ENCODE data around the gene CCL22. TPM values are rescaled to one million over a fixed set of nuclear protein-coding genes. Genes with fewer than 3 reads are reported as not detected.

Gene CCL22
- total RNA-seq, 1 donor from 2014 or later = 0.17 TPM

DNA sequence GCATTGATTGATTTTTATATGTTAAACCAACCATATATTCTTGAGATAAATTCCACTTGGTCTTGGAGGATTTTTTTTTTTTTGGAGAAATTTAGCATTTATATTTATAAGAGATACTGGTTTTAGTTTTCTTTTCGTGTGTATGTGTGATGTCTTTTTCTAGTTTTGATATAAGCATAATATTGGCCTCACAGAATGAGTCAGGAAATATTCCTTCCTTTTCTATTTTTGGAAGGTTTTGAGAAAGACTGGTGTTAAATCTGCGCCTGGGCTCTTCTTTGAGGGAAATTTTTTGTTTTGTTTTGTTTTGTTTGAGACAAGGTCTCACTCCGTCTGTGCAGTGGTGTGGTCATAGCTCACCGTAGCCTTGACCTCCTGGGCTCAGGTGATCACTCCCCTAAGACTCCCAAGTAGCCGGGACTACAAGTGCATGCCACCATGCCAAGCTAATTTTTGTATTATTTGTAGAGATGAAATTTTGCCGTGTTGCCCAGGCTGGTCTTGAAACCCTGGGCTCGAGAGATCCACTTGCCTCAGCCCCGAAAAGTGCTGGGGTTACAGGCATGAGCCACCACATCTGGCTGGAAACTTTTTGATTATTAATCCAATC, 28.8 kb upstream of the CCL22 start:
- DNase-seq (ENCODE audit: extremely low spot score, unreplicated experiment) = no peak
- H3K9me3 Mint-ChIP-seq = no peaks in the 10 kb centered on the region
- no peak overlapping the region for H3K27ac Mint-ChIP-seq
- no peak overlapping the region for H3K4me3 Mint-ChIP-seq
- no peaks in the 10 kb centered on the region for H3K27me3 Mint-ChIP-seq
- H3K36me3 Mint-ChIP-seq = no peaks in the 10 kb centered on the region
- TF ChIP-seq, protein P1, sequence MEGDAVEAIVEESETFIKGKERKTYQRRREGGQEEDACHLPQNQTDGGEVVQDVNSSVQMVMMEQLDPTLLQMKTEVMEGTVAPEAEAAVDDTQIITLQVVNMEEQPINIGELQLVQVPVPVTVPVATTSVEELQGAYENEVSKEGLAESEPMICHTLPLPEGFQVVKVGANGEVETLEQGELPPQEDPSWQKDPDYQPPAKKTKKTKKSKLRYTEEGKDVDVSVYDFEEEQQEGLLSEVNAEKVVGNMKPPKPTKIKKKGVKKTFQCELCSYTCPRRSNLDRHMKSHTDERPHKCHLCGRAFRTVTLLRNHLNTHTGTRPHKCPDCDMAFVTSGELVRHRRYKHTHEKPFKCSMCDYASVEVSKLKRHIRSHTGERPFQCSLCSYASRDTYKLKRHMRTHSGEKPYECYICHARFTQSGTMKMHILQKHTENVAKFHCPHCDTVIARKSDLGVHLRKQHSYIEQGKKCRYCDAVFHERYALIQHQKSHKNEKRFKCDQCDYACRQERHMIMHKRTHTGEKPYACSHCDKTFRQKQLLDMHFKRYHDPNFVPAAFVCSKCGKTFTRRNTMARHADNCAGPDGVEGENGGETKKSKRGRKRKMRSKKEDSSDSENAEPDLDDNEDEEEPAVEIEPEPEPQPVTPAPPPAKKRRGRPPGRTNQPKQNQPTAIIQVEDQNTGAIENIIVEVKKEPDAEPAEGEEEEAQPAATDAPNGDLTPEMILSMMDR (conservative IDR thresholded peaks at IDR 0.05) = no peak
- H3K4me1 Mint-ChIP-seq (ENCODE audit: unreplicated experiment) = no peaks in the 10 kb centered on the region

DNA sequence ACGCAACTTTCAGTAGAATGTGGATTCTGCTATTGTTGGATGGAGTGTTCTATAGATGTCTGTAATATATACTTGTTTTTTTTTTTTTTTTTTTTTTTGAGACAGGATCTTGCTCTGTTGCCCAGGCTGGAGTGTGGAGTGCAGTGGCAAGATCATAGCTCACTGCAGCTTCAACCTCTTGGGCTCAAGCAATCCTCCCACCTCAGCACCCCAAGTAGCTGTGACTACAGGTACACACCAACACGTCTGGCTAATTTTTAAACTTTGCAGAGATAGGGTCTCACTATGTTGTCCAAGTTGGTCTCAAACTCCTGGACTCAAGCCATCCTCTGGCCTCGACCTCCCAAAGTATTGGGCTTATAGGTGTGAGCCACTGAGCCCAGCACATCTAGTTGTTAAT, 27.2 kb upstream of the CCL22 start:
- no peak overlapping the region for H3K4me3 Mint-ChIP-seq
- H3K36me3 Mint-ChIP-seq = no peaks in the 10 kb centered on the region
- TF ChIP-seq, protein P1 (conservative IDR thresholded peaks at IDR 0.05) = no peak
- no peaks in the 10 kb centered on the region for H3K9me3 Mint-ChIP-seq
- H3K27me3 Mint-ChIP-seq = peaks cover 6% of the 10 kb centered on the region
- no peaks in the 10 kb centered on the region for H3K4me1 Mint-ChIP-seq (ENCODE audit: unreplicated experiment)
- no peak for DNase-seq (ENCODE audit: extremely low spot score, unreplicated experiment)
- H3K27ac Mint-ChIP-seq = no peak overlapping the region

DNA sequence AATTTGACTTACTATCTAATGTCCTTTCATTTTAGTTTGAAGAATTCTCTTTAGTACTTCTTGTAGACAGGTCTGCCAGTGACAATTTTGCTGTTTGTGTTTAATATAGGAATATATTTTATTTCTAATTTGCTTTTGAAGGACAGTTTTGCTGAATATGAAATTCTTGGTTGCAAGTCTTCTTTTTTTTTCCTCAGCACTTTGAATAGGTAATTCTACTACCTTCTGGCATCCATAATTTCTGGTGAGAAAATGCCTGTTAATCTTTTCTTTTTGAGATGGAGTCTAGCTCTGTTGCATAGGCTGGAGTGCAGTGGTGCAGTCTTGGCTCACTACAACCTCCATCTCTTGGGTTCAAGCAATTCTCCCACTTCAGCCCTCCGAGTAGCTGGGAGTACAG, 25.2 kb upstream of the CCL22 start:
- TF ChIP-seq, protein P1 (conservative IDR thresholded peaks at IDR 0.05) = no peak
- Mint-ChIP-seq H3K4me3 (no peak overlapping the region), H3K27me3 (peaks cover 6% of the 10 kb centered on the region)

DNA sequence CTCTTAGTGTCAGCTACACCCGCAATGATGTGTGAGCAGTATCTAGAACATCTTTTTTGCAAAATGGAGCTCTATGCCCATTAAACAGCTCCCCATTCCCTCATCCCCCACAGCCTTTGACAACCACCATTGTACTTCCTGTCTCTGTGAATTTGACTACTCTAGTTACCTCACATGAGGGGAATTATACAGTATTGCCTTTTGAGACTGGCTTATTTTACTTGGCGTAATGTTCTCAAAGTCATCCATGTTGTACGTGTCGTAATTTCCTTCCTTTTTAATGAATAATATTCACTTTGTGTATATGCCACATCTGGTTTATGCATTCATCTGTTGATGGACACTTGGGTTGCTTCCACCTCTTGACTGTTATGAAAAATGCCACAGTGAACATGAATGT, 23.2 kb upstream of the CCL22 start:
- Mint-ChIP-seq H3K9me3 (no peaks in the 10 kb centered on the region), H3K36me3 (no peaks in the 10 kb centered on the region), H3K4me1 (ENCODE audit: unreplicated experiment) (peaks cover 3% of the 10 kb centered on the region), H3K4me3 (no peak overlapping the region), H3K27ac (no peak overlapping the region), H3K27me3 (peaks cover 6% of the 10 kb centered on the region)
- DNase-seq (ENCODE audit: extremely low spot score, unreplicated experiment) = no peak
- TF ChIP-seq, protein P1 (conservative IDR thresholded peaks at IDR 0.05) = no peak

More for the DNA sequence above, 25.2 kb upstream of the CCL22 start:
- Mint-ChIP-seq H3K27ac (no peak overlapping the region), H3K36me3 (no peaks in the 10 kb centered on the region), H3K9me3 (no peaks in the 10 kb centered on the region), H3K4me1 (ENCODE audit: unreplicated experiment) (no peaks in the 10 kb centered on the region)
- DNase-seq (ENCODE audit: extremely low spot score, unreplicated experiment) = no peak

DNA sequence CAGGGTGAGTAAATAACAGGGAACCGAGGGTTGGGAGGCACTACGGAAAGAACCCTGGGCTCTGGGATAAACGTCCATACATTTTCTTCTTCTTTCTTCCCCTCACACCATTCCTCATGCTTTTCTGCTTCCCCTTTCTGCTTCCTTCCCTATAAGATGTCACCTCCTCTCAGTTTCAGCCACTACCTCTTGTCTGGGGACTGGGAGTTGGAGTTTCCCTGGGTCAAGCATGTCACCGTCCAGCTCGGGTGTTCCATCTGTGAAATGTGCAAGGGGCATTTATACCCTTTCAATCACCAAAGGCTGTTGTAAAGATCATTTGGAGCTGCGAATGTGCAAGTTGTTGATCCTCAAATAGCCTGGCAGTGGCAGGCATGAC, 17.5 kb upstream of the CCL22 start:
- Mint-ChIP-seq H3K4me1 (ENCODE audit: unreplicated experiment) (peaks cover 3% of the 10 kb centered on the region), H3K27ac (no peak overlapping the region), H3K36me3 (no peaks in the 10 kb centered on the region), H3K4me3 (no peak overlapping the region), H3K9me3 (no peaks in the 10 kb centered on the region), H3K27me3 (no peaks in the 10 kb centered on the region)
- TF ChIP-seq, protein P1 (conservative IDR thresholded peaks at IDR 0.05) = no peak
- DNase-seq (ENCODE audit: extremely low spot score, unreplicated experiment) = no peak
